A673 (cell line): ENCODE data around the gene ZNF425.

Experiments used
- CTCF ChIP-seq: fragments of 300-800, 200-600 bp; sonication (generic); conservative IDR thresholded peaks from 2 replicates; pipeline ENCODE4 v1.5.1; 2017; ENCODE audit warnings: low read depth, mild to moderate bottlenecking, antibody characterized with exemption, low read length, moderate library complexity, mixed read lengths
- EZH2 ChIP-seq: fragments of 200-600 bp; sonication (generic); IDR thresholded peaks from 2 replicates; pipeline ENCODE4 v1.6.1; 2017; ENCODE audit warnings: borderline replicate concordance, low read depth, mild to moderate bottlenecking, mixed read lengths, antibody characterized with exemption, low read length; ENCODE audit not compliant: poor library complexity, severe bottlenecking

- TF ChIP-seq CTCF (no peak), EZH2 (no peak)
These were observed 40.0 kb upstream of the ZNF425 start for GRCh38 chr7:149166142-149166541.
